GM23338 (cell line): ENCODE data around the gene CACNA2D2. TPM values are rescaled to one million over a fixed set of nuclear protein-coding genes. Genes with fewer than 3 reads are reported as not detected.

Experiments used
- ATAC-seq: fragments of 200-7000 bp; cut with Tn5 transposase; 3 replicates; pipeline ENCODE4 v1.9.1; 2020
- DNase-seq: peaks from one replicate; pipeline ENCODE4 v3.0.0-alpha.2; 2015; ENCODE audit warnings: low spot score
- H2AFZ ChIP-seq: fragments of 200-600 bp; sonication (generic); 2 replicates; pipeline ENCODE4 v1.8.0; 2016; ENCODE audit warnings: antibody characterized with exemption, mild to moderate bottlenecking, moderate library complexity
- H3F3A ChIP-seq: fragments of 200-600 bp; sonication (generic); replicated peaks from 2 replicates; pipeline ENCODE4 v1.8.0; 2017; ENCODE audit warnings: antibody characterized with exemption, mixed run types, low read depth
- H3K27ac ChIP-seq: fragments of 200-600 bp; sonication (generic); 2 replicates; pipeline ENCODE4 v1.6.1; 2016; ENCODE audit warnings: low read depth
- H3K27me3 ChIP-seq: fragments of 200-600 bp; sonication (generic); 2 replicates; pipeline ENCODE4 v1.8.0; 2016; ENCODE audit warnings: mild to moderate bottlenecking, mixed run types, moderate library complexity; ENCODE audit not compliant: insufficient read depth
- H3K36me3 ChIP-seq: fragments of 200-600 bp; sonication (generic); 2 replicates; pipeline ENCODE4 v1.8.0; 2016; ENCODE audit warnings: mild to moderate bottlenecking; ENCODE audit not compliant: insufficient read depth
- H3K4me1 ChIP-seq: fragments of 200-600 bp; sonication (generic); 2 replicates; pipeline ENCODE4 v1.8.0; 2016; ENCODE audit warnings: mild to moderate bottlenecking, moderate library complexity; ENCODE audit not compliant: insufficient read depth
- H3K4me2 ChIP-seq: fragments of 200-600 bp; sonication (generic); 2 replicates; pipeline ENCODE4 v1.7.1; 2017; ENCODE audit warnings: mixed run types
- H3K4me3 ChIP-seq: fragments of 200-600 bp; sonication (generic); 2 replicates; pipeline ENCODE4 v1.6.1; 2016; ENCODE audit warnings: mixed run types
- H3K79me2 ChIP-seq: fragments of 200-600 bp; sonication (generic); replicated peaks from 2 replicates; pipeline ENCODE4 v1.8.0; 2017; ENCODE audit warnings: mild to moderate bottlenecking; ENCODE audit not compliant: insufficient read depth
- H3K9me2 ChIP-seq: fragments of 200-600 bp; sonication (generic); 2 replicates; pipeline ENCODE4 v1.8.0; 2017; ENCODE audit not compliant: insufficient read depth
- H4K20me1 ChIP-seq: fragments of 200-600 bp; sonication (generic); replicated peaks from 2 replicates; pipeline ENCODE4 v1.8.0; 2017; ENCODE audit warnings: mild to moderate bottlenecking; ENCODE audit not compliant: insufficient read depth
- H3K27ac Mint-ChIP-seq: 2 replicates; pipeline ENCODE4 v1.8.0; 2020; ENCODE audit warnings: inconsistent platforms, mild to moderate bottlenecking, moderate library complexity, mixed read lengths
- H3K27me3 Mint-ChIP-seq: 3 replicates; pipeline ENCODE4 v1.8.0; 2022; ENCODE audit warnings: low read depth, mild to moderate bottlenecking, moderate library complexity, mixed read lengths, inconsistent platforms; ENCODE audit not compliant: insufficient read depth, poor library complexity
- H3K36me3 Mint-ChIP-seq: 3 replicates; pipeline ENCODE4 v1.8.0; 2021; ENCODE audit warnings: low read depth, mild to moderate bottlenecking, inconsistent platforms, moderate library complexity, mixed read lengths
- H3K4me1 Mint-ChIP-seq: 3 replicates; pipeline ENCODE4 v1.8.0; 2020; ENCODE audit warnings: mild to moderate bottlenecking, inconsistent platforms, mixed read lengths
- H3K4me3 Mint-ChIP-seq: 3 replicates; pipeline ENCODE4 v1.8.0; 2021; ENCODE audit warnings: moderate library complexity, mild to moderate bottlenecking, inconsistent platforms, mixed read lengths
- H3K9me3 Mint-ChIP-seq: 3 replicates; pipeline ENCODE4 v1.8.0; 2020; ENCODE audit warnings: moderate library complexity, mild to moderate bottlenecking, inconsistent platforms, mixed read lengths
- CREB1 ChIP-seq: fragments of 250-450 bp; sonication (Bioruptor Pico); IDR thresholded peaks from 2 replicates; pipeline ENCODE4 v1.5.0; 2020; ENCODE audit warnings: low read depth, mild to moderate bottlenecking, moderate library complexity
- CTCF ChIP-seq, 2 experiments: fragments of 200-600 bp in 1 of 2; sonication (generic) in 1 of 2; conservative IDR thresholded peaks; 2 replicates each; pipeline versions ENCODE4 v1.5.1 to v1.6.1; 2016 to 2017; ENCODE audit warnings: antibody characterized with exemption in 2 of 2, low read depth in 2 of 2, mild to moderate bottlenecking in 2 of 2, moderate library complexity in 1 of 2
- EZH2 ChIP-seq: fragments of 200-600 bp; sonication (generic); IDR thresholded peaks from one replicate; pipeline ENCODE4 v1.8.0; 2017; ENCODE audit warnings: antibody characterized with exemption, mild to moderate bottlenecking, low read depth; ENCODE audit not compliant: unreplicated experiment
- EZH2phosphoT487 ChIP-seq: fragments of 200-600 bp; sonication (generic); IDR thresholded peaks from one replicate; pipeline ENCODE4 v1.8.1; 2018; ENCODE audit warnings: antibody characterized with exemption; ENCODE audit not compliant: unreplicated experiment
- JUNB ChIP-seq: IDR thresholded peaks from one replicate; pipeline ENCODE4 v1.6.1; 2016; ENCODE audit warnings: antibody characterized with exemption; ENCODE audit not compliant: unreplicated experiment
- NANOG ChIP-seq: IDR thresholded peaks from 2 replicates; pipeline ENCODE4 v1.6.1; 2016; ENCODE audit warnings: antibody characterized with exemption, borderline replicate concordance
- POLR2AphosphoS5 ChIP-seq: IDR thresholded peaks from 2 replicates; pipeline ENCODE4 v1.6.1; 2016; ENCODE audit warnings: antibody characterized with exemption, low read depth
- STAT1 ChIP-seq: IDR thresholded peaks from one replicate; pipeline ENCODE4 v1.6.1; 2016; ENCODE audit warnings: antibody characterized with exemption; ENCODE audit not compliant: unreplicated experiment
- ZNF114 ChIP-seq: fragments of 250-450 bp; sonication (Bioruptor Pico); IDR thresholded peaks from 2 replicates; pipeline ENCODE4 v1.5.0; 2020; ENCODE audit warnings: mild to moderate bottlenecking, moderate library complexity
- ZNF331 ChIP-seq: fragments of 250-450 bp; sonication (Bioruptor Pico); IDR thresholded peaks from 2 replicates; pipeline ENCODE4 v1.5.0; 2020; ENCODE audit warnings: low read depth, mild to moderate bottlenecking, moderate library complexity
- ZNF462 ChIP-seq: fragments of 250-450 bp; sonication (Bioruptor Pico); IDR thresholded peaks from 2 replicates; pipeline ENCODE4 v1.5.0; 2020; ENCODE audit warnings: mild to moderate bottlenecking, moderate library complexity
- polyA plus RNA-seq: library from polyadenylated mRNA; unstranded; fragments of >200 nt; fragmentation: Nextera tagmentation; extraction: Ambion mirVana; gene quantifications from 2 replicates; pipeline ENCODE4 v1.2.1, GENCODE V29; 2016
- total RNA-seq: library from RNA; depleted of rRNA; stranded (reverse); fragments of >200 nt; shearing (Covaris generic); gene quantifications from 2 replicates; pipeline ENCODE4 v1.2.3, GENCODE V29; 2014
- TF ChIP-seq, protein P1 (sequence below): IDR thresholded peaks from one replicate; pipeline ENCODE4 v1.6.1; 2018; ENCODE audit warnings: antibody characterized with exemption; ENCODE audit not compliant: unreplicated experiment
- TF ChIP-seq, protein P2 (sequence below): IDR thresholded peaks from 2 replicates; pipeline ENCODE4 v1.6.1; 2016; ENCODE audit warnings: antibody characterized with exemption

CACNA2D2 gene
- total and polyA plus RNA-seq, 2 experiments from 2014 or later = 4.7 to 11.4 TPM

- H3K36me3 Mint-ChIP-seq = no peaks in the 10 kb centered on the region; the same call in 2 of the 3 replicates
- no peak overlapping the region for H3K4me3 Mint-ChIP-seq
- TF ChIP-seq, protein P1, sequence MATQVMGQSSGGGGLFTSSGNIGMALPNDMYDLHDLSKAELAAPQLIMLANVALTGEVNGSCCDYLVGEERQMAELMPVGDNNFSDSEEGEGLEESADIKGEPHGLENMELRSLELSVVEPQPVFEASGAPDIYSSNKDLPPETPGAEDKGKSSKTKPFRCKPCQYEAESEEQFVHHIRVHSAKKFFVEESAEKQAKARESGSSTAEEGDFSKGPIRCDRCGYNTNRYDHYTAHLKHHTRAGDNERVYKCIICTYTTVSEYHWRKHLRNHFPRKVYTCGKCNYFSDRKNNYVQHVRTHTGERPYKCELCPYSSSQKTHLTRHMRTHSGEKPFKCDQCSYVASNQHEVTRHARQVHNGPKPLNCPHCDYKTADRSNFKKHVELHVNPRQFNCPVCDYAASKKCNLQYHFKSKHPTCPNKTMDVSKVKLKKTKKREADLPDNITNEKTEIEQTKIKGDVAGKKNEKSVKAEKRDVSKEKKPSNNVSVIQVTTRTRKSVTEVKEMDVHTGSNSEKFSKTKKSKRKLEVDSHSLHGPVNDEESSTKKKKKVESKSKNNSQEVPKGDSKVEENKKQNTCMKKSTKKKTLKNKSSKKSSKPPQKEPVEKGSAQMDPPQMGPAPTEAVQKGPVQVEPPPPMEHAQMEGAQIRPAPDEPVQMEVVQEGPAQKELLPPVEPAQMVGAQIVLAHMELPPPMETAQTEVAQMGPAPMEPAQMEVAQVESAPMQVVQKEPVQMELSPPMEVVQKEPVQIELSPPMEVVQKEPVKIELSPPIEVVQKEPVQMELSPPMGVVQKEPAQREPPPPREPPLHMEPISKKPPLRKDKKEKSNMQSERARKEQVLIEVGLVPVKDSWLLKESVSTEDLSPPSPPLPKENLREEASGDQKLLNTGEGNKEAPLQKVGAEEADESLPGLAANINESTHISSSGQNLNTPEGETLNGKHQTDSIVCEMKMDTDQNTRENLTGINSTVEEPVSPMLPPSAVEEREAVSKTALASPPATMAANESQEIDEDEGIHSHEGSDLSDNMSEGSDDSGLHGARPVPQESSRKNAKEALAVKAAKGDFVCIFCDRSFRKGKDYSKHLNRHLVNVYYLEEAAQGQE = no peak
- no peak for TF ChIP-seq CTCF (conservative IDR thresholded peaks at IDR 0.05; ENCODE audit: low read depth in 2 of 2)
- TF ChIP-seq ZNF462 = no peak
- no peak for TF ChIP-seq NANOG
- no peak for TF ChIP-seq EZH2
- no peak for TF ChIP-seq POLR2AphosphoS5
- TF ChIP-seq JUNB = no peak
- no peak for TF ChIP-seq CREB1 (CRISPR knock-in tag)
- no peak for TF ChIP-seq STAT1
- TF ChIP-seq, protein P2, sequence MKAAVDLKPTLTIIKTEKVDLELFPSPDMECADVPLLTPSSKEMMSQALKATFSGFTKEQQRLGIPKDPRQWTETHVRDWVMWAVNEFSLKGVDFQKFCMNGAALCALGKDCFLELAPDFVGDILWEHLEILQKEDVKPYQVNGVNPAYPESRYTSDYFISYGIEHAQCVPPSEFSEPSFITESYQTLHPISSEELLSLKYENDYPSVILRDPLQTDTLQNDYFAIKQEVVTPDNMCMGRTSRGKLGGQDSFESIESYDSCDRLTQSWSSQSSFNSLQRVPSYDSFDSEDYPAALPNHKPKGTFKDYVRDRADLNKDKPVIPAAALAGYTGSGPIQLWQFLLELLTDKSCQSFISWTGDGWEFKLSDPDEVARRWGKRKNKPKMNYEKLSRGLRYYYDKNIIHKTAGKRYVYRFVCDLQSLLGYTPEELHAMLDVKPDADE = no peak
- TF ChIP-seq EZH2phosphoT487 = no peak
- no peak for TF ChIP-seq ZNF331 (CRISPR knock-in tag)
- TF ChIP-seq ZNF114 (CRISPR knock-in tag) = no peak
- DNase-seq (no peak), ATAC-seq (no peak)
- H3K27me3 ChIP-seq = no peaks in the 10 kb centered on the region
- no peaks in the 10 kb centered on the region; the same call in 1 of the 2 replicates for H4K20me1 ChIP-seq
- H3K4me2 ChIP-seq = no peak overlapping the region
- no peak overlapping the region for H3K4me3 ChIP-seq
- no peaks in the 10 kb centered on the region for H3K4me1 ChIP-seq
- no peaks in the 10 kb centered on the region for H3K9me2 ChIP-seq
- no peaks in the 10 kb centered on the region for H3K79me2 ChIP-seq
- H3K27me3 Mint-ChIP-seq = peaks cover 18% of the 10 kb centered on the region
- no peaks in the 10 kb centered on the region for H3K36me3 ChIP-seq
- H3K9me3 Mint-ChIP-seq = no peaks in the 10 kb centered on the region; the same call in 2 of the 3 replicates
- peaks cover 21% of the 10 kb centered on the region for H3K4me1 Mint-ChIP-seq
- no peak overlapping the region for H2AFZ ChIP-seq
- no peaks in the 10 kb centered on the region for H3F3A ChIP-seq
- H3K27ac Mint-ChIP-seq = no peak overlapping the region
- no peak overlapping the region for H3K27ac ChIP-seq
Measured at GRCh38 chr3:50414616-50415015, 88.8 kb downstream of the CACNA2D2 start.
